A549 (cell line): Measurements from ENCODE around the gene TENT4A. TPM values are rescaled to one million over a fixed set of nuclear protein-coding genes. Genes with fewer than 3 reads are reported as not detected.

Experiments used
- ATAC-seq, 2 experiments: fragments of 200-7000 bp in 1 of 2; fragments of >200 bp in 1 of 2; cut with Nextera tagmentation in 1 of 2; cut with Tn5 transposase in 1 of 2; 3 replicates each; pipeline versions ENCODE4 v1.8.0 to v1.9.1; 2018 to 2020; ENCODE audit warnings: mild to moderate bottlenecking in 1 of 2, moderate library complexity in 1 of 2
- CTCF ChIA-PET: fragments of 300-600 bp; sonication (Branson Sonifier 250); formaldehyde crosslinking; extraction: SDS; loops from one replicate; lab custom pipeline; 2021; ENCODE audit warnings: antibody characterized with exemption, inconsistent platforms; lab: Yijun Ruan, JAX
- POLR2A ChIA-PET: fragments of 350-600 bp; formaldehyde crosslinking; extraction: SDS; loops from one replicate; lab custom pipeline; 2021; ENCODE audit warnings: antibody characterized with exemption, inconsistent platforms; lab: Yijun Ruan, JAX
- DNase-seq, 2 experiments: peaks; one replicate each; pipeline versions ENCODE4 v3.0.0 to v3.0.0-alpha.2; 2011 to 2016; ENCODE audit warnings: low read depth in 1 of 2, low spot score in 1 of 2
- FAIRE-seq: peaks from 2 replicates; lab custom pipeline; 2011; peaks lifted over from hg19 to GRCh38; lab: Jason Lieb, UNC
- H3K27ac ChIP-seq, 2 experiments: fragments of >200 bp; sonication (Bioruptor Twin); formaldehyde crosslinking; 3 replicates each; pipeline ENCODE4 v1.5.1; 2016 to 2017
- H3K4me1 ChIP-seq: fragments of >200 bp; sonication (Bioruptor Twin); formaldehyde crosslinking; 3 replicates; pipeline ENCODE4 v1.6.1; 2016
- H3K4me2 ChIP-seq: fragments of >200 bp; sonication (Bioruptor Twin); formaldehyde crosslinking; 3 replicates; pipeline ENCODE4 v1.6.1; 2016
- H3K4me3 ChIP-seq: fragments of >200 bp; sonication (Bioruptor Twin); formaldehyde crosslinking; 3 replicates; pipeline ENCODE4 v1.5.1; 2016
- H3K9me3 ChIP-seq: fragments of >200 bp; sonication (Bioruptor Twin); formaldehyde crosslinking; 3 replicates; pipeline ENCODE4 v1.6.1; 2016
- ATOH8 ChIP-seq: fragments of 250-450 bp; sonication (Bioruptor Pico); IDR thresholded peaks from 2 replicates; pipeline ENCODE4 v1.5.0; 2020; ENCODE audit warnings: low read depth, mild to moderate bottlenecking, moderate library complexity
- BHLHE40 ChIP-seq: IDR thresholded peaks from 2 replicates; pipeline ENCODE4 v1.6.1; 2012; ENCODE audit warnings: low read depth, low read length, inconsistent platforms
- CBX2 ChIP-seq: fragments of 200-600 bp; sonication (generic); IDR thresholded peaks from 2 replicates; pipeline ENCODE4 v1.6.1; 2016; ENCODE audit warnings: low read depth, mild to moderate bottlenecking, borderline replicate concordance
- EP300 ChIP-seq, 2 experiments: fragments of >200 bp; sonication (Bioruptor Twin); formaldehyde crosslinking; IDR thresholded peaks; 2 replicates in 1 of 2; 3 replicates in 1 of 2; pipeline ENCODE4 v1.6.1; 2016 to 2017
- ESRRA ChIP-seq: fragments of 150-350 bp; IDR thresholded peaks from 2 replicates; pipeline ENCODE4 v1.6.1; 2014; ENCODE audit warnings: mild to moderate bottlenecking, low read length, borderline replicate concordance
- FOSB ChIP-seq: fragments of 250-450 bp; sonication (Bioruptor Pico); IDR thresholded peaks from 2 replicates; pipeline ENCODE4 v1.5.0; 2020; ENCODE audit warnings: mild to moderate bottlenecking, moderate library complexity
- HMGXB4 ChIP-seq: fragments of 250-450 bp; sonication (Bioruptor Pico); IDR thresholded peaks from 2 replicates; pipeline ENCODE4 v1.5.0; 2021; ENCODE audit warnings: mild to moderate bottlenecking, moderate library complexity, borderline replicate concordance
- HOXA7 ChIP-seq: fragments of 250-450 bp; sonication (Bioruptor Pico); IDR thresholded peaks from 2 replicates; pipeline ENCODE4 v1.5.0; 2020; ENCODE audit warnings: mild to moderate bottlenecking, moderate library complexity
- JUN ChIP-seq, 2 experiments: fragments of >200 bp; sonication (Bioruptor Twin); formaldehyde crosslinking; IDR thresholded peaks; 2 replicates in 1 of 2; 3 replicates in 1 of 2; pipeline ENCODE4 v1.6.1; 2016 to 2017
- JUNB ChIP-seq: fragments of >200 bp; sonication (Bioruptor Twin); formaldehyde crosslinking; IDR thresholded peaks from 2 replicates; pipeline ENCODE4 v1.6.1; 2016
- KDM5A ChIP-seq: fragments of 200-600 bp; sonication (generic); IDR thresholded peaks from 2 replicates; pipeline ENCODE4 v1.6.1; 2016; ENCODE audit warnings: antibody characterized with exemption, mild to moderate bottlenecking
- MAX ChIP-seq: IDR thresholded peaks from 2 replicates; pipeline ENCODE4 v1.6.1; 2012
- MAZ ChIP-seq: fragments of 150-350 bp; IDR thresholded peaks from 2 replicates; pipeline ENCODE4 v1.6.1; 2014; ENCODE audit warnings: antibody characterized with exemption, low read depth, low read length, borderline replicate concordance
- MYC ChIP-seq: IDR thresholded peaks from 2 replicates; pipeline ENCODE4 v1.6.1; 2012; ENCODE audit warnings: mild to moderate bottlenecking, inconsistent platforms, low read length, improper control_type of control experiment, borderline replicate concordance
- NPAS2 ChIP-seq: fragments of 250-450 bp; sonication (Bioruptor Pico); IDR thresholded peaks from 2 replicates; pipeline ENCODE4 v1.8.0; 2022; ENCODE audit warnings: mild to moderate bottlenecking, moderate library complexity, borderline replicate concordance
- NR3C1 ChIP-seq: fragments of >200 bp; sonication (Bioruptor Twin); formaldehyde crosslinking; IDR thresholded peaks from 3 replicates; pipeline ENCODE4 v1.6.1; 2017
- RARB ChIP-seq: fragments of 250-450 bp; sonication (Bioruptor Pico); IDR thresholded peaks from 2 replicates; pipeline ENCODE4 v1.8.0; 2021; ENCODE audit warnings: mild to moderate bottlenecking, moderate library complexity
- RCOR1 ChIP-seq: fragments of 150-350 bp; IDR thresholded peaks from 2 replicates; pipeline ENCODE4 v1.6.1; 2014; ENCODE audit warnings: antibody characterized with exemption, low read length, low read depth
- REST ChIP-seq: fragments of 200-600 bp; sonication (generic); IDR thresholded peaks from 2 replicates; pipeline ENCODE4 v1.6.1; 2016; ENCODE audit warnings: antibody characterized with exemption, mild to moderate bottlenecking, moderate library complexity
- SREBF2 ChIP-seq: fragments of 450-650 bp; IDR thresholded peaks from 2 replicates; pipeline ENCODE4 v1.6.1; 2014; ENCODE audit warnings: mild to moderate bottlenecking, moderate library complexity
- TP53 ChIP-seq: fragments of 250-450 bp; sonication (Bioruptor Pico); IDR thresholded peaks from 2 replicates; pipeline ENCODE4 v1.5.0; 2021; ENCODE audit warnings: mild to moderate bottlenecking, moderate library complexity
- ZC3H11A ChIP-seq: fragments of 450-650 bp; IDR thresholded peaks from 2 replicates; pipeline ENCODE4 v1.6.1; 2014; ENCODE audit warnings: antibody characterized with exemption, mild to moderate bottlenecking
- ZFP36 ChIP-seq: fragments of 450-650 bp; IDR thresholded peaks from 2 replicates; pipeline ENCODE4 v1.6.1; 2014; ENCODE audit warnings: borderline replicate concordance; ENCODE audit not compliant: partially characterized antibody
- WGBS: methylation state at CpG from one replicate; pipeline ENCODE4 v1.1.6; 2017; ENCODE audit errors: missing lambda C conversion rate; 5-methylcytosine and 5-hydroxymethylcytosine counted together
- polyA plus RNA-seq, 4 experiments: library from polyadenylated mRNA; depleted of rRNA in 3 of 4; stranded (reverse); fragments of >200 nt; fragmentation: RNase III in 1 of 4; extraction: RNeasy Plus Mini Kit Qiagen cat#74134 plus additional on column Dnase treatment in 1 of 4; gene quantifications; 2 replicates in 3 of 4; 3 replicates in 1 of 4; pipeline ENCODE4 v1.2.3, GENCODE V29; 2011 to 2017

The TENT4A gene
- polyA plus RNA-seq, 2 of the 4 experiments (the other 2 are of a cell fraction), result 7.2 to 15.2 TPM

- WGBS, result 10% methylated on average over 1 of the region's 1 CpG
- Histone ChIP-seq H3K27ac (no peak overlapping the region), H3K4me1 (0 out of 3 replicates have a peak, but pooled peaks cover 6% of the 10 kb centered on the region), H3K4me2 (no peak overlapping the region), H3K4me3 (no peak overlapping the region), H3K9me3 (no peaks in the 10 kb centered on the region)
- no peak for DNase-seq
- TF ChIP-seq NR3C1 (no peak), ESRRA (no peak), BHLHE40 (no peak), JUN (IDR thresholded peaks at IDR 0.05) (no peak), RARB (no peak), TP53 (no peak), ZFP36 (no peak)
- POLR2A ChIA-PET, result no interaction called here
- no peak for ATAC-seq
- CTCF ChIA-PET, result no interaction called here
- FAIRE-seq, result no peak
These were observed 4.4 kb upstream of the TENT4A start for GRCh38 chr5:6708814-6709213.

GRCh38 chr5:6710070-6710469, 3.2 kb upstream of the TENT4A start:
- Histone ChIP-seq H3K27ac (no peak overlapping the region), H3K9me3 (no peaks in the 10 kb centered on the region), H3K4me2 (no peak overlapping the region), H3K4me3 (no peak overlapping the region), H3K4me1 (0 out of 3 replicates have a peak, but pooled peaks cover 3% of the 10 kb centered on the region)
- FAIRE-seq (no peak), DNase-seq (no peak), ATAC-seq (no peak)
- 88% methylated on average over 5 of the region's 5 CpGs for WGBS
- ChIA-PET POLR2A (no interaction called here), CTCF (no interaction called here)
- TF ChIP-seq REST (no peak), MYC (no peak), ESRRA (no peak), ATOH8 (CRISPR knock-in tag) (no peak), EP300 (IDR thresholded peaks at IDR 0.05) (no peak), BHLHE40 (no peak), HMGXB4 (no peak)

GRCh38 chr5:6710551-6711318, 2.5 kb upstream of the TENT4A start:
- DNase-seq (no peak), ATAC-seq (no peak), FAIRE-seq (no peak)
- ChIA-PET CTCF (no interaction called here), POLR2A (no interaction called here)
- peaks cover 9% of the 10 kb centered on the region; the same call in 2 of the 3 replicates for H3K4me1 ChIP-seq
- no peak overlapping the region for H3K4me3 ChIP-seq
- no peak overlapping the region for H3K4me2 ChIP-seq
- 0 out of 6 replicates have a peak overlapping the region, but pooled peaks of 1 of the 2 experiments have one; percentile 90 for H3K27ac ChIP-seq
- WGBS, result 88% methylated on average over 13 of the region's 13 CpGs
- H3K9me3 ChIP-seq, result no peaks in the 10 kb centered on the region
- no peak for TF ChIP-seq HMGXB4
- TF ChIP-seq HOXA7 (CRISPR knock-in tag), result no peak
- TF ChIP-seq RARB, result no peak
- TF ChIP-seq NPAS2 (CRISPR knock-in tag), result no peak
- no peak for TF ChIP-seq KDM5A
- no peak for TF ChIP-seq CBX2
- TF ChIP-seq JUNB, result no peak
- no peak for TF ChIP-seq RCOR1
- TF ChIP-seq NR3C1, result no peak
- no peak for TF ChIP-seq MAZ
- no peak for TF ChIP-seq FOSB (CRISPR knock-in tag)
- no peak for TF ChIP-seq ZC3H11A
- no peak for TF ChIP-seq MAX
- no peak for TF ChIP-seq JUN (IDR thresholded peaks at IDR 0.05)
- no peak for TF ChIP-seq SREBF2
- TF ChIP-seq ATOH8 (CRISPR knock-in tag), result no peak
